SK-N-SH treated with all-trans-retinoic acid at 6 μM for 48 hours (cell line): Measurements from ENCODE around the gene FARP1.

Experiments
- ATAC-seq: fragments of 200-7000 bp; cut with Tn5 transposase; 3 replicates; pipeline ENCODE4 v1.9.1; 2020; ENCODE audit warnings: mild to moderate bottlenecking, moderate library complexity
- ARNTL ChIP-seq: fragments of 450-650 bp; formaldehyde crosslinking; IDR thresholded peaks from 2 replicates; pipeline ENCODE4 v1.5.0; 2020; ENCODE audit warnings: low read depth, mild to moderate bottlenecking, moderate library complexity, borderline replicate concordance
- BACH2 ChIP-seq: fragments of 250-450 bp; sonication (Bioruptor Pico); IDR thresholded peaks from 2 replicates; pipeline ENCODE4 v1.9.0; 2021; ENCODE audit warnings: mild to moderate bottlenecking, borderline replicate concordance
- CREB5 ChIP-seq: fragments of 250-450 bp; sonication (Bioruptor Pico); IDR thresholded peaks from 2 replicates; pipeline ENCODE4 v1.5.1; 2020; ENCODE audit warnings: low read depth, mild to moderate bottlenecking, moderate library complexity
- CSRNP3 ChIP-seq: fragments of 250-450 bp; sonication (Bioruptor Pico); IDR thresholded peaks from 2 replicates; pipeline ENCODE4 v1.5.1; 2021; ENCODE audit warnings: mild to moderate bottlenecking, moderate library complexity
- ESRRG ChIP-seq: fragments of 250-450 bp; sonication (Bioruptor Pico); IDR thresholded peaks from 2 replicates; pipeline ENCODE4 v1.6.1; 2021; ENCODE audit warnings: mild to moderate bottlenecking
- GLIS3 ChIP-seq: fragments of 250-450 bp; sonication (Bioruptor Pico); IDR thresholded peaks from 2 replicates; pipeline ENCODE4 v1.5.0; 2020; ENCODE audit warnings: mild to moderate bottlenecking, moderate library complexity
- ISL1 ChIP-seq: fragments of 250-450 bp; sonication (Bioruptor Pico); IDR thresholded peaks from 2 replicates; pipeline ENCODE4 v2.1.2; 2022; ENCODE audit warnings: mild to moderate bottlenecking, moderate library complexity
- OSR1 ChIP-seq: fragments of 250-450 bp; sonication (Bioruptor Pico); IDR thresholded peaks from 2 replicates; pipeline ENCODE4 v1.8.0; 2022; ENCODE audit warnings: moderate library complexity, mild to moderate bottlenecking, inconsistent platforms
- PATZ1 ChIP-seq: fragments of 250-450 bp; sonication (Bioruptor Pico); IDR thresholded peaks from 2 replicates; pipeline ENCODE4 v1.8.0; 2020; ENCODE audit warnings: mild to moderate bottlenecking, moderate library complexity, borderline replicate concordance
- POU6F1 ChIP-seq: fragments of 250-450 bp; sonication (Bioruptor Pico); IDR thresholded peaks from 2 replicates; pipeline ENCODE4 v1.8.0; 2021; ENCODE audit warnings: low read depth, mild to moderate bottlenecking, moderate library complexity, borderline replicate concordance
- PPARA ChIP-seq: fragments of 250-450 bp; sonication (Bioruptor Pico); IDR thresholded peaks from 2 replicates; pipeline ENCODE4 v1.5.0; 2020; ENCODE audit warnings: mild to moderate bottlenecking, borderline replicate concordance
- RARB ChIP-seq: fragments of 250-450 bp; sonication (Bioruptor Pico); IDR thresholded peaks from 2 replicates; pipeline ENCODE4 v1.8.0; 2021; ENCODE audit warnings: mild to moderate bottlenecking, moderate library complexity
- SNAI2 ChIP-seq: fragments of 250-450 bp; sonication (Bioruptor Pico); IDR thresholded peaks from 2 replicates; pipeline ENCODE4 v1.5.0; 2020; ENCODE audit warnings: mild to moderate bottlenecking, moderate library complexity
- TCF4 ChIP-seq: fragments of 250-450 bp; sonication (Bioruptor Pico); IDR thresholded peaks from 2 replicates; pipeline ENCODE4 v1.8.0; 2021; ENCODE audit warnings: mild to moderate bottlenecking, moderate library complexity, borderline replicate concordance
- TOX ChIP-seq: fragments of 250-450 bp; sonication (Bioruptor Pico); IDR thresholded peaks from 2 replicates; pipeline ENCODE4 v1.8.0; 2021; ENCODE audit warnings: mild to moderate bottlenecking, moderate library complexity, borderline replicate concordance
- TSHZ2 ChIP-seq: fragments of 250-450 bp; sonication (Bioruptor Pico); IDR thresholded peaks from 2 replicates; pipeline ENCODE4 v1.5.0; 2020; ENCODE audit warnings: mild to moderate bottlenecking, moderate library complexity
- ZNF565 ChIP-seq: fragments of 450-650 bp; formaldehyde crosslinking; conservative IDR thresholded peaks from 2 replicates; pipeline ENCODE4 v1.5.0; 2020; ENCODE audit warnings: low read depth, mild to moderate bottlenecking, moderate library complexity
- ZNF70 ChIP-seq: fragments of 450-650 bp; formaldehyde crosslinking; IDR thresholded peaks from 2 replicates; pipeline ENCODE4 v1.5.0; 2020; ENCODE audit warnings: mild to moderate bottlenecking, moderate library complexity
- ZNF8 ChIP-seq: fragments of 450-650 bp; formaldehyde crosslinking; IDR thresholded peaks from 2 replicates; pipeline ENCODE4 v1.5.0; 2020; ENCODE audit warnings: mild to moderate bottlenecking, moderate library complexity

FARP1 gene

GRCh38 chr13:98459171-98459681, 316.3 kb downstream of the FARP1 start:
- TF ChIP-seq RARB (CRISPR knock-in tag), result no peak
- no peak for TF ChIP-seq CSRNP3 (CRISPR knock-in tag)
- no peak for TF ChIP-seq PATZ1 (CRISPR knock-in tag)
- TF ChIP-seq ZNF8 (CRISPR knock-in tag), result no peak
- TF ChIP-seq SNAI2 (CRISPR knock-in tag), result no peak
- TF ChIP-seq POU6F1 (CRISPR knock-in tag), result no peak
- no peak for TF ChIP-seq ISL1 (CRISPR knock-in tag)
- no peak for TF ChIP-seq TCF4
- no peak for TF ChIP-seq BACH2 (CRISPR knock-in tag)
- TF ChIP-seq PPARA (CRISPR knock-in tag), result no peak
- TF ChIP-seq GLIS3, result no peak
- TF ChIP-seq TSHZ2, result no peak
- TF ChIP-seq CREB5 (CRISPR knock-in tag), result no peak
- no peak for TF ChIP-seq TOX (CRISPR knock-in tag)
- TF ChIP-seq, all 23 proteins: peak for 0
- ATAC-seq, result no peak

- TF ChIP-seq SNAI2 (CRISPR knock-in tag) (no peak), ZNF70 (CRISPR knock-in tag) (no peak), ZNF565 (CRISPR knock-in tag) (no peak), TOX (CRISPR knock-in tag) (no peak), TSHZ2 (no peak), GLIS3 (no peak), ARNTL (CRISPR knock-in tag) (no peak), OSR1 (CRISPR knock-in tag) (no peak), BACH2 (CRISPR knock-in tag) (no peak), ESRRG (CRISPR knock-in tag) (no peak), ZNF8 (CRISPR knock-in tag) (no peak), PATZ1 (CRISPR knock-in tag) (no peak)
- no peak for ATAC-seq
These were observed 317.0 kb downstream of the FARP1 start for GRCh38 chr13:98459721-98460370.
